HepG2 (cell line): Measurements from ENCODE around the gene APC2. TPM values are rescaled to one million over a fixed set of nuclear protein-coding genes. Genes with fewer than 3 reads are reported as not detected.

ENCODE experiments used
- ATAC-seq: fragments of 200-7000 bp; cut with Tn5 transposase; 3 replicates; pipeline ENCODE4 v1.9.1; 2020; ENCODE audit warnings: mild to moderate bottlenecking, moderate library complexity
- BruUV-seq: library from RNA; stranded (reverse); fragments of 400-500 nt; replicated peaks from 2 replicates; lab custom pipeline; 2021; lab: Mats Ljungman, UMichigan
- CTCF ChIA-PET: fragments of 300-600 bp; formaldehyde crosslinking; extraction: SDS; loops from one replicate; lab custom pipeline; 2021; ENCODE audit warnings: low total read pairs, inconsistent platforms, low intra/inter-chr PET ratio; lab: Yijun Ruan, JAX
- POLR2A ChIA-PET: fragments of 350-600 bp; sonication (Branson Sonifier 250); formaldehyde crosslinking; loops from one replicate; lab custom pipeline; 2020; ENCODE audit warnings: antibody characterized with exemption, inconsistent platforms; lab: Yijun Ruan, JAX
- DNase-seq: peaks from one replicate; pipeline ENCODE4 v3.0.0-alpha.2; 2015; ENCODE audit warnings: low spot score
- FAIRE-seq: peaks from 3 replicates; lab custom pipeline; 2011; peaks lifted over from hg19 to GRCh38; lab: Jason Lieb, UNC
- H2AFZ ChIP-seq: one replicate; pipeline ENCODE4 v1.6.1; 2011; ENCODE audit warnings: low read length, inconsistent platforms
- H3K27ac ChIP-seq: fragments of 300-600 bp; 3 replicates; pipeline ENCODE4 v1.8.0; 2011; ENCODE audit warnings: mixed run types, mild to moderate bottlenecking, mixed read lengths, low read length, inconsistent platforms; ENCODE audit not compliant: insufficient read depth; ENCODE audit errors: extremely low read length
- H3K27me3 ChIP-seq, 2 experiments: fragments of 200-600 bp in 1 of 2; 2 replicates in 1 of 2; 3 replicates in 1 of 2; pipeline versions ENCODE4 v1.6.0 to v1.8.0; 2011; ENCODE audit warnings: low read length in 2 of 2, mild to moderate bottlenecking in 2 of 2, moderate library complexity in 2 of 2, inconsistent platforms in 1 of 2; ENCODE audit not compliant: insufficient read depth in 2 of 2, control insufficient read depth in 1 of 2
- H3K36me3 ChIP-seq, 2 experiments: fragments of 200-600 bp in 1 of 2; replicated peaks in 1 of 2; 2 replicates in 1 of 2; 3 replicates in 1 of 2; pipeline versions ENCODE4 v1.5.1 to v1.8.0; 2011; ENCODE audit warnings: low read length in 2 of 2, inconsistent platforms in 1 of 2; ENCODE audit not compliant: insufficient read depth in 2 of 2, control insufficient read depth in 1 of 2
- H3K4me1 ChIP-seq: 2 replicates; pipeline ENCODE4 v1.5.1; 2012; ENCODE audit warnings: low read length, inconsistent platforms; ENCODE audit not compliant: insufficient read depth
- H3K4me2 ChIP-seq: 2 replicates; pipeline ENCODE4 v1.6.0; 2011; ENCODE audit warnings: low read depth, low read length, inconsistent platforms
- H3K4me3 ChIP-seq, 3 experiments: fragments of 200-600 bp in 1 of 3; sonication (generic), shearing (Covaris generic) in 1 of 3; replicated peaks in 1 of 3; 2 replicates each; pipeline ENCODE4 v1.5.1; 2011 to 2016; ENCODE audit warnings: low read length in 3 of 3, inconsistent platforms in 2 of 3, low read depth in 2 of 3, mild to moderate bottlenecking in 2 of 3, control low read depth in 1 of 3, mixed read lengths in 1 of 3; ENCODE audit not compliant: insufficient read depth in 1 of 3
- H3K79me2 ChIP-seq: one replicate; pipeline ENCODE4 v1.6.1; 2011; ENCODE audit warnings: low read length, inconsistent platforms; ENCODE audit not compliant: insufficient read depth
- H3K9ac ChIP-seq: 2 replicates; pipeline ENCODE4 v1.6.0; 2011; ENCODE audit warnings: mild to moderate bottlenecking, low read depth, low read length, inconsistent platforms; ENCODE audit not compliant: insufficient read depth
- H3K9me3 ChIP-seq: 2 replicates; pipeline ENCODE4 v1.5.1; 2012; ENCODE audit warnings: mild to moderate bottlenecking, low read length
- H4K20me1 ChIP-seq: 2 replicates; pipeline ENCODE4 v1.6.0; 2011; ENCODE audit warnings: inconsistent platforms, mild to moderate bottlenecking, low read length, moderate library complexity; ENCODE audit not compliant: insufficient read depth
- AGO2 ChIP-seq: fragments of 200-400 bp; formaldehyde crosslinking; optimal IDR thresholded peaks from 2 replicates; pipeline ENCODE3; 2017; ENCODE audit warnings: mild to moderate bottlenecking, low read depth, low read length, moderate library complexity
- ATAD3A ChIP-seq: sonication (generic); formaldehyde crosslinking; IDR thresholded peaks from 2 replicates; pipeline ENCODE4 v1.4.0; 2020; ENCODE audit warnings: missing genetic modification reagents
- GZF1 ChIP-seq: sonication (generic); formaldehyde crosslinking; IDR thresholded peaks from 2 replicates; pipeline ENCODE4 v1.5.1; 2020; ENCODE audit warnings: mild to moderate bottlenecking, missing genetic modification reagents
- HNRNPL ChIP-seq: fragments of 200-400 bp; formaldehyde crosslinking; IDR thresholded peaks from 2 replicates; pipeline ENCODE4 v1.6.1; 2017; ENCODE audit warnings: mild to moderate bottlenecking, low read depth, low read length
- JARID2 ChIP-seq: sonication (generic); formaldehyde crosslinking; IDR thresholded peaks from 2 replicates; pipeline ENCODE4 v1.8.1; 2023; ENCODE audit warnings: missing genetic modification reagents, inconsistent platforms; ENCODE audit not compliant: insufficient replicate concordance
- NFE2L1 ChIP-seq: sonication (generic); formaldehyde crosslinking; IDR thresholded peaks from 2 replicates; pipeline ENCODE4 v1.4.0; 2020; ENCODE audit warnings: missing genetic modification reagents, mild to moderate bottlenecking, borderline replicate concordance
- PITX1 ChIP-seq: sonication (generic); formaldehyde crosslinking; IDR thresholded peaks from 2 replicates; pipeline ENCODE4 v1.5.1; 2020; ENCODE audit warnings: mild to moderate bottlenecking, missing genetic modification reagents
- RBFOX2 ChIP-seq: fragments of 200-400 bp; formaldehyde crosslinking; IDR thresholded peaks from 2 replicates; pipeline ENCODE4 v1.6.1; 2017; ENCODE audit warnings: low read depth, mild to moderate bottlenecking, low read length
- ZNF350 ChIP-seq: sonication (generic); formaldehyde crosslinking; IDR thresholded peaks from 2 replicates; pipeline ENCODE4 v1.4.0; 2020; ENCODE audit warnings: mild to moderate bottlenecking, low read depth, missing genetic modification reagents, borderline replicate concordance
- WGBS: methylation state at CpG from one replicate; pipeline ENCODE4 v1.1.6; 2017; ENCODE audit warnings: low lambda C conversion rate; 5-methylcytosine and 5-hydroxymethylcytosine counted together
- in situ Hi-C: cut with HindIII; loops from 2 replicates; pipeline ENCODE4 v1.10.0; 2017; ENCODE audit warnings: low pct_unique_long_range_greater_than_20kb; ENCODE audit not compliant: extremely low pct_ligation_motif_present
- intact Hi-C: fragments of 100-400 bp; cut with micrococcal nuclease; formaldehyde crosslinking; loops from one replicate; pipeline ENCODE4 v1.10.0; 2022; ENCODE audit not compliant: unreplicated experiment
- polyA plus RNA-seq, 8 experiments: library from polyadenylated mRNA; depleted of rRNA in 3 of 8; stranded (reverse) in 7 of 8; unstranded in 1 of 8; fragments of >200 nt; fragmentation: Illumina TruSeq in 4 of 8; extraction: Trizol in 4 of 8; gene quantifications; 2 replicates each; pipeline versions ENCODE4 v1.2.1 to v1.2.3, GENCODE V29; 2011 to 2016; ENCODE audit warnings: low read depth in 4 of 8, missing spikeins in 1 of 8, mixed read lengths in 1 of 8; ENCODE audit not compliant: insufficient read depth in 1 of 8
- total RNA-seq, 5 experiments: library from RNA; depleted of rRNA; stranded (reverse); fragments of >200 nt; fragmentation: Illumina TruSeq; extraction: Trizol; gene quantifications; 2 replicates each; pipeline ENCODE4 v1.2.3, GENCODE V29; 2016; ENCODE audit warnings: low read depth in 1 of 5
- TF ChIP-seq, protein P1 (sequence below): IDR thresholded peaks from 2 replicates; pipeline ENCODE4 v1.6.1; 2016; ENCODE audit warnings: control low read depth
- TF ChIP-seq, protein P2 (sequence below): IDR thresholded peaks from 2 replicates; pipeline ENCODE4 v1.6.1; 2016; ENCODE audit warnings: low read depth
- TF ChIP-seq, protein P3 (sequence below): sonication (generic); formaldehyde crosslinking; IDR thresholded peaks from 2 replicates; pipeline ENCODE4 v1.4.0; 2020; ENCODE audit warnings: missing genetic modification reagents
- TF ChIP-seq, protein P4 (sequence below): sonication (generic); formaldehyde crosslinking; IDR thresholded peaks from 2 replicates; pipeline ENCODE4 v1.5.1; 2020; ENCODE audit warnings: missing genetic modification reagents, mild to moderate bottlenecking, borderline replicate concordance

Gene APC2
- total and polyA plus RNA-seq, 2 of the 13 experiments (the other 11 are each of a cell fraction or from before 2014, with no cell fraction given) = 0.08 to 0.22 TPM

DNA sequence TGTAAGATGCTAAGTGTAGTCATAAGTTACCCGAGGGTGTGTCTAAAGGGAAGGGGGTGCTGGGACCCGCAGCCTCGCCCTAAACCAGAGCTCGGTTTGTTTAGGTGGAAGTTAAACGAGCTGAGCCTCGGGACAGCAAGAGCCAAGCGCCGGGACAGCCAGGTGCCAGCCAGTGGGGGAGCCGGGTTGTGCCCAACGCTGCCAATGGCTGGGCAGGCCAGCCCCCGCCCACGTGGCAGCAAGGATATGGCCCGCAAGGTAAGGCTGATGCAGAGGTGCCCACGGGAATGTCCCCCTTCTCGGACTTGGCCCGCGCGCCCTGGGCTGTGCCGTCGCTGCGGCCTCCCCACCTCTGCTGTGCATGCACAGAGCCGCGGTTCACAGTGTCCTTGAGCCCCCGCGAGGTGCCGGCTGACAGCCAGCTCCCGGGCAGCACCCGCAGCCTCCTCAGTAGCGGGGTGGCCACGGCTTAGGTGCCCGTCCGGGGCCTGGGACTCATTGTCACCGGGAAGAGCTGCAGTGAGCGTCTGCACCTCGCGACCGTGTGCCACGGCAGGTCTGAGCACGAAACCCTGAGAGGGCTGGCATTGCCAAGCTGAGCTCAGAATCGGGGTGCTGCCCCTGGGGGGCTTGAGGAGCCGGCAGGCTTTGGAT lies 21.1 kb upstream of the APC2 start:
- Histone ChIP-seq H3K36me3 (peaks cover 30 to 71% of the 10 kb centered on the region in 2 experiments), H3K9ac (no peak overlapping the region), H4K20me1 (peaks cover 8% of the 10 kb centered on the region), H3K27me3 (no peaks in the 10 kb centered on the region), H3K9me3 (no peaks in the 10 kb centered on the region), H3K79me2 (peaks cover 23% of the 10 kb centered on the region), H3K4me3 (no peak overlapping the region), H2AFZ (no peak overlapping the region), H3K4me1 (peaks cover 20% of the 10 kb centered on the region), H3K4me2 (no peak overlapping the region), H3K27ac (no peak overlapping the region)
- ChIA-PET POLR2A (interaction anchor here (1.0 kb wide), 1 partner anchor 16 kb away, joined by 4 read pairs; no protein-coding TSS in a partner anchor), CTCF (no interaction called here)
- intact Hi-C loops (no loop called here), in situ Hi-C loops (no loop called here)
- ATAC-seq = no peak
- no TSS peak for BruUV-seq
- DNase-seq = no peak
- 93% methylated on average over 15 of the region's 41 CpGs for WGBS
- no peak for FAIRE-seq
- peak; percentile 49; the same call in 1 of the 2 replicates for TF ChIP-seq HNRNPL
- peak; percentile 91 for TF ChIP-seq AGO2
- TF ChIP-seq, protein P1, sequence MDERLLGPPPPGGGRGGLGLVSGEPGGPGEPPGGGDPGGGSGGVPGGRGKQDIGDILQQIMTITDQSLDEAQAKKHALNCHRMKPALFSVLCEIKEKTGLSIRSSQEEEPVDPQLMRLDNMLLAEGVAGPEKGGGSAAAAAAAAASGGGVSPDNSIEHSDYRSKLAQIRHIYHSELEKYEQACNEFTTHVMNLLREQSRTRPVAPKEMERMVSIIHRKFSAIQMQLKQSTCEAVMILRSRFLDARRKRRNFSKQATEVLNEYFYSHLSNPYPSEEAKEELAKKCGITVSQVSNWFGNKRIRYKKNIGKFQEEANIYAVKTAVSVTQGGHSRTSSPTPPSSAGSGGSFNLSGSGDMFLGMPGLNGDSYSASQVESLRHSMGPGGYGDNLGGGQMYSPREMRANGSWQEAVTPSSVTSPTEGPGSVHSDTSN (CRISPR knock-in tag) = no peak
- TF ChIP-seq JARID2 (CRISPR knock-in tag) = no peak
- peak; percentile 41; the same call in 1 of the 2 replicates for TF ChIP-seq RBFOX2
- TF ChIP-seq ZNF350 (CRISPR knock-in tag) = no peak
- TF ChIP-seq GZF1 (CRISPR knock-in tag) = no peak
- TF ChIP-seq, protein P2, sequence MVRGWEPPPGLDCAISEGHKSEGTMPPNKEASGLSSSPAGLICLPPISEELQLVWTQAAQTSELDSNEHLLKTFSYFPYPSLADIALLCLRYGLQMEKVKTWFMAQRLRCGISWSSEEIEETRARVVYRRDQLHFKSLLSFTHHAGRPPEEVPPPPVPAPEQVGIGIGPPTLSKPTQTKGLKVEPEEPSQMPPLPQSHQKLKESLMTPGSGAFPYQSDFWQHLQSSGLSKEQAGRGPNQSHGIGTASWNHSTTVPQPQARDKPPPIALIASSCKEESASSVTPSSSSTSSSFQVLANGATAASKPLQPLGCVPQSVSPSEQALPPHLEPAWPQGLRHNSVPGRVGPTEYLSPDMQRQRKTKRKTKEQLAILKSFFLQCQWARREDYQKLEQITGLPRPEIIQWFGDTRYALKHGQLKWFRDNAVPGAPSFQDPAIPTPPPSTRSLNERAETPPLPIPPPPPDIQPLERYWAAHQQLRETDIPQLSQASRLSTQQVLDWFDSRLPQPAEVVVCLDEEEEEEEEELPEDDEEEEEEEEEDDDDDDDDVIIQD (CRISPR knock-in tag) = no peak
- TF ChIP-seq NFE2L1 (CRISPR knock-in tag) = no peak
- no peak for TF ChIP-seq PITX1
- no peak for TF ChIP-seq ATAD3A (CRISPR knock-in tag)
- TF ChIP-seq, protein P3, sequence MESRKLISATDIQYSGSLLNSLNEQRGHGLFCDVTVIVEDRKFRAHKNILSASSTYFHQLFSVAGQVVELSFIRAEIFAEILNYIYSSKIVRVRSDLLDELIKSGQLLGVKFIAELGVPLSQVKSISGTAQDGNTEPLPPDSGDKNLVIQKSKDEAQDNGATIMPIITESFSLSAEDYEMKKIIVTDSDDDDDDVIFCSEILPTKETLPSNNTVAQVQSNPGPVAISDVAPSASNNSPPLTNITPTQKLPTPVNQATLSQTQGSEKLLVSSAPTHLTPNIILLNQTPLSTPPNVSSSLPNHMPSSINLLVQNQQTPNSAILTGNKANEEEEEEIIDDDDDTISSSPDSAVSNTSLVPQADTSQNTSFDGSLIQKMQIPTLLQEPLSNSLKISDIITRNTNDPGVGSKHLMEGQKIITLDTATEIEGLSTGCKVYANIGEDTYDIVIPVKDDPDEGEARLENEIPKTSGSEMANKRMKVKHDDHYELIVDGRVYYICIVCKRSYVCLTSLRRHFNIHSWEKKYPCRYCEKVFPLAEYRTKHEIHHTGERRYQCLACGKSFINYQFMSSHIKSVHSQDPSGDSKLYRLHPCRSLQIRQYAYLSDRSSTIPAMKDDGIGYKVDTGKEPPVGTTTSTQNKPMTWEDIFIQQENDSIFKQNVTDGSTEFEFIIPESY (CRISPR knock-in tag) = peak; percentile 83
- TF ChIP-seq, protein P4, sequence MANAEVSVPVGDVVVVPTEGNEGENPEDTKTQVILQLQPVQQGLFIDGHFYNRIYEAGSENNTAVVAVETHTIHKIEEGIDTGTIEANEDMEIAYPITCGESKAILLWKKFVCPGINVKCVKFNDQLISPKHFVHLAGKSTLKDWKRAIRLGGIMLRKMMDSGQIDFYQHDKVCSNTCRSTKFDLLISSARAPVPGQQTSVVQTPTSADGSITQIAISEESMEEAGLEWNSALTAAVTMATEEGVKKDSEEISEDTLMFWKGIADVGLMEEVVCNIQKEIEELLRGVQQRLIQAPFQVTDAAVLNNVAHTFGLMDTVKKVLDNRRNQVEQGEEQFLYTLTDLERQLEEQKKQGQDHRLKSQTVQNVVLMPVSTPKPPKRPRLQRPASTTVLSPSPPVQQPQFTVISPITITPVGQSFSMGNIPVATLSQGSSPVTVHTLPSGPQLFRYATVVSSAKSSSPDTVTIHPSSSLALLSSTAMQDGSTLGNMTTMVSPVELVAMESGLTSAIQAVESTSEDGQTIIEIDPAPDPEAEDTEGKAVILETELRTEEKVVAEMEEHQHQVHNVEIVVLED (CRISPR knock-in tag) = no peak
